Measurements from ENCODE around the gene AZU1. TPM values are rescaled to one million over a fixed set of nuclear protein-coding genes. Genes with fewer than 3 reads are reported as not detected.

The AZU1 gene
- total and polyA plus RNA-seq, 2 of the 8 experiments (the other 6 are each of a cell fraction or from before 2014, with no cell fraction given): 0.80 to 1.3 TPM

GRCh38 chr19:799076-799881, 28.4 kb upstream of the AZU1 start (continued):
- no peak for TF ChIP-seq GABPA (IDR thresholded peaks at IDR 0.05; ENCODE audit: borderline replicate concordance, insufficient read depth, low read length)
- no peak for TF ChIP-seq PHF8 (conservative IDR thresholded peaks at IDR 0.05; ENCODE audit: low read depth, low read length)
- TF ChIP-seq EZH2 (IDR thresholded peaks at IDR 0.05; ENCODE audit: low read depth, low read length, severe bottlenecking): no peak
- TF ChIP-seq POLR2AphosphoS5 (IDR thresholded peaks at IDR 0.05; ENCODE audit: low read depth, low read length): peak; percentile 41
- 0 out of 4 replicates have a peak, but pooled peaks have one; percentile 6 to 13 for TF ChIP-seq RAD21 (IDR thresholded peaks at IDR 0.05 in 1 of 2, conservative IDR thresholded peaks at IDR 0.05 in 1 of 2; ENCODE audit: low read depth in 2 of 2, low read length in 2 of 2)
- TF ChIP-seq TBP (IDR thresholded peaks at IDR 0.05; ENCODE audit: low read depth, low read length): peak; percentile 27; the same call in 1 of the 2 replicates
- TF ChIP-seq SAP30 (IDR thresholded peaks at IDR 0.05; ENCODE audit: insufficient read depth, insufficient replicate concordance, low read length): no peak
